ENCODE measurements around the gene RERG. TPM values are rescaled to one million over a fixed set of nuclear protein-coding genes. Genes with fewer than 3 reads are reported as not detected.

RERG gene
- total RNA-seq, 4 donors from 2014 or later, result 7.7 to 23.9 (median 10.9) TPM

DNA sequence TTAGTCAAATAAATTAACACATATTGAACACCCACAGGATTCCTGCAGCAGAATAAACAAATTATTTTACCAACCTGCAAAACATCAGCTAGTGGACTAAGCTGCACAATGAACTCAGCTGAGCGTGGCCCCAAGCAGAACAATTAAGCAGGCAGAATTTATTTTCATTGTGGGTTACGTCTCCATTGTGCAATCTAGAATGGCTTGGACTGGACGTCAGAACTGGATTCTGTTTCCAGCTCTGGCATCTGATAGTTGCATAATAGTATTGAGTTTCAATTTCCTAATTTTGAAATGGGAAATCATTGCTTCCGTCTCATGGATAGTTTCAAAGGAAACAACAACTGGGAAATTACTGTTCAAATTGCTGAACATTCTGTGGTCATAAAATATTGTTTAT lies 35.5 kb upstream of the RERG start:
- Histone ChIP-seq H3K4me1 (peaks cover 9% of the 10 kb centered on the region), H3K27ac (peak overlapping the region; percentile 19), H3K27me3 (peaks cover 4% of the 10 kb centered on the region), H3K4me3 (no peak overlapping the region), H3K36me3 (no peaks in the 10 kb centered on the region), H3K9me3 (no peaks in the 10 kb centered on the region)
- TF ChIP-seq POLR2AphosphoS5 (IDR thresholded peaks at IDR 0.05) (peak in 2 of 3 donors; percentile 69 to 87), POLR2A (IDR thresholded peaks at IDR 0.05) (no peak)
- peak in 1 of 2 donors; percentile 61 for DNase-seq (ENCODE audit: low spot score in 2 of 2)
- 38% methylated on average over 4 of the region's 4 CpGs for WGBS

DNA sequence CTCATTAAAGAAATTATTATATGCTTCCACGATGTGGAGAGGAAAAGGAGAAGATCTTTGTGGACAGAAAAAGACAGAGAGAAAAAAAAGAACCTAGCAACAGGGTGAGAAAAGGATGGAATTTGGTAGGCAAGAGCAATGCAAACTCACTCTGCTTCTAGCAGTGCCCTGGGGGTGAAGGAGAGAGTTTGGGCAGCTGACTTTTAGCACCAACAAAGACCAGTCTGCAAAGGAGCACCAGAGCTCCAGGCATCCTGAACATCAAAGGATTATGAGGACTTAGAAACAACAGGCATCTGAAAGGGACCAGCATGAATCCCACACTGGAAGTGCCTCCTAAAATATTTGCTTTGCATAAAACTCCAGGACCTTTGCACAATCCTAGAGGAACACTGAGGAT lies 32.8 kb upstream of the RERG start:
- H3K27me3 ChIP-seq, result peaks cover 4% of the 10 kb centered on the region
- 52% methylated on average over 1 of the region's 1 CpG for WGBS
- TF ChIP-seq EP300 (IDR thresholded peaks at IDR 0.05) (no peak), POLR2A (IDR thresholded peaks at IDR 0.05) (no peak), POLR2AphosphoS5 (IDR thresholded peaks at IDR 0.05) (no peak)
- TF ChIP-seq, protein P1, sequence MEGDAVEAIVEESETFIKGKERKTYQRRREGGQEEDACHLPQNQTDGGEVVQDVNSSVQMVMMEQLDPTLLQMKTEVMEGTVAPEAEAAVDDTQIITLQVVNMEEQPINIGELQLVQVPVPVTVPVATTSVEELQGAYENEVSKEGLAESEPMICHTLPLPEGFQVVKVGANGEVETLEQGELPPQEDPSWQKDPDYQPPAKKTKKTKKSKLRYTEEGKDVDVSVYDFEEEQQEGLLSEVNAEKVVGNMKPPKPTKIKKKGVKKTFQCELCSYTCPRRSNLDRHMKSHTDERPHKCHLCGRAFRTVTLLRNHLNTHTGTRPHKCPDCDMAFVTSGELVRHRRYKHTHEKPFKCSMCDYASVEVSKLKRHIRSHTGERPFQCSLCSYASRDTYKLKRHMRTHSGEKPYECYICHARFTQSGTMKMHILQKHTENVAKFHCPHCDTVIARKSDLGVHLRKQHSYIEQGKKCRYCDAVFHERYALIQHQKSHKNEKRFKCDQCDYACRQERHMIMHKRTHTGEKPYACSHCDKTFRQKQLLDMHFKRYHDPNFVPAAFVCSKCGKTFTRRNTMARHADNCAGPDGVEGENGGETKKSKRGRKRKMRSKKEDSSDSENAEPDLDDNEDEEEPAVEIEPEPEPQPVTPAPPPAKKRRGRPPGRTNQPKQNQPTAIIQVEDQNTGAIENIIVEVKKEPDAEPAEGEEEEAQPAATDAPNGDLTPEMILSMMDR (IDR thresholded peaks at IDR 0.05), result no peak

DNA sequence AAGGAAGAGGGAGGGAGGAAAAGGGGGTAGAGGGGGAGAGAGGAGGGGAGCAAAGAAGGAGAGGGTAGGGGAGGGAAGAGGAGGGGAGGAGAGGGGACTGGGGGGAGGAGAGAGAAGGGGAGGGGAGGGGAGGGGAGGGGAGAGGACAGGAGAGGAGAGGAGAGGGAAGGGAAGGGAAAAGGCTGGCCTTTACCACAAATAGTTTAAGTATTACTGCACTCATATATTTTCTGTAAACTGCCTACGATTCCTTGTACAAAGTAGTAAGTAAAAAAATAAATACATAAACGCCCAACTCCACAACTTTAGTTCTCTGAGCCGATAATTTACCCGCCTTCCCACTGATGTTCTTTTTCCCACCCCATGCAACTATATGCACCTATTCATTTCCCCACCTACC lies 23.7 kb upstream of the RERG start:
- H3K4me1 ChIP-seq, result no peaks in the 10 kb centered on the region
- no peaks in the 10 kb centered on the region for H3K36me3 ChIP-seq
- H3K27me3 ChIP-seq, result peaks cover 4% of the 10 kb centered on the region
- no peak overlapping the region for H3K4me3 ChIP-seq
- H3K27ac ChIP-seq, result no peak overlapping the region
- DNase-seq (ENCODE audit: low spot score in 2 of 2), result no peak
- TF ChIP-seq, protein P1 (IDR thresholded peaks at IDR 0.05), result no peak
- TF ChIP-seq POLR2A (IDR thresholded peaks at IDR 0.05), result no peak
- TF ChIP-seq EP300 (IDR thresholded peaks at IDR 0.05), result no peak
- no peak for TF ChIP-seq POLR2AphosphoS5 (IDR thresholded peaks at IDR 0.05)
- no peaks in the 10 kb centered on the region for H3K9me3 ChIP-seq
- 91% methylated on average over 4 of the region's 4 CpGs for WGBS

More for the DNA sequence above, 32.8 kb upstream of the RERG start:
- H3K9me3 ChIP-seq, result no peaks in the 10 kb centered on the region
- no peak overlapping the region for H3K4me3 ChIP-seq
- no peak overlapping the region for H3K27ac ChIP-seq
- peaks cover 9% of the 10 kb centered on the region for H3K4me1 ChIP-seq
- no peaks in the 10 kb centered on the region for H3K36me3 ChIP-seq
- DNase-seq (ENCODE audit: low spot score in 2 of 2), result no peak

DNA sequence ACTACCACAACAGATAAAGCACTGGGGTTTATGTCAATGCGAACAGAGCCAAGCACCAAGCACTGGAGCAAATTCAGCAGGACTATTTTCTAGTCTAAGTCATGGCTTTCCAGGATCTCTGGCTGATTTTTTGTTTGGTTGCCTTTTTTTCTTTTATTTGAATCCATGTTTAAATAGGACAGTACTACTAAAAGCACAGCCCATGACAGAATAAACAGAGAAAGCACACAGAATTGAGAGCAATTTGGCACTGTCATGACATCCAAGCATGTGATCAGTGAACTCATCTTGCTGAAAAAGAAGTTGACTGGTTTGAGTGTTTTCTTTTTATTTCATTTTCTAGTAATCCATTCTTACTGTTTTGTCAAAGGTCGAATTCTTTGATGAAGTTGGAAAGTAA lies 23.1 kb upstream of the RERG start:
- DNase-seq (ENCODE audit: low spot score in 2 of 2), result no peak
- no peaks in the 10 kb centered on the region for H3K9me3 ChIP-seq
- H3K4me3 ChIP-seq, result no peak overlapping the region
- peaks cover 4% of the 10 kb centered on the region for H3K27me3 ChIP-seq
- WGBS, result 79% methylated on average over 2 of the region's 2 CpGs
- H3K36me3 ChIP-seq, result no peaks in the 10 kb centered on the region
- H3K4me1 ChIP-seq, result no peaks in the 10 kb centered on the region
- H3K27ac ChIP-seq, result no peak overlapping the region
- TF ChIP-seq EP300 (IDR thresholded peaks at IDR 0.05) (no peak), POLR2AphosphoS5 (IDR thresholded peaks at IDR 0.05) (no peak), POLR2A (IDR thresholded peaks at IDR 0.05) (no peak)
- TF ChIP-seq, protein P1 (IDR thresholded peaks at IDR 0.05), result no peak

DNA sequence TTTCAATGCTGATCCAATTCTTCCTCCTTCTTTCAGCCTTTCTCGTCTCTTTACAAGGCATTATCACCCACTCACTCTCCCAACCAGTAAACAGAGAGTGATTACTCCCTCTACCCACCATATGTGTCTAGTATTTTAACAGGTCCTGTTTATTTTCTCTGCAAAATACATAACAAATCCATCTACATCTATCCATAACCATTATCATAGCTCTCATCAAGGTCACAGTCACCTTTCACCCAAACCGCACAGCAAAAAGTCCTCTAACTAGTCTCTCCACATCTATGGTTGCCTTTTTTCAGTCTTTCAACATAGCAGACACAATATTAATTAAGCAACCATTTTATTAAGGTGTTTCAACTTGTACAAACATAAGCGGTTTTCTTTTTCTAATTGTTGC lies 21.9 kb upstream of the RERG start:
- WGBS, result 83% methylated on average over 3 of the region's 3 CpGs
- Histone ChIP-seq H3K27ac (no peak overlapping the region), H3K4me1 (no peaks in the 10 kb centered on the region), H3K9me3 (no peaks in the 10 kb centered on the region), H3K36me3 (no peaks in the 10 kb centered on the region), H3K4me3 (no peak overlapping the region), H3K27me3 (peaks cover 4% of the 10 kb centered on the region)
- DNase-seq (ENCODE audit: low spot score in 2 of 2), result no peak
- TF ChIP-seq, protein P1 (IDR thresholded peaks at IDR 0.05), result no peak
- TF ChIP-seq EP300 (IDR thresholded peaks at IDR 0.05), result no peak
- no peak for TF ChIP-seq POLR2A (IDR thresholded peaks at IDR 0.05)
- no peak for TF ChIP-seq POLR2AphosphoS5 (IDR thresholded peaks at IDR 0.05)

DNA sequence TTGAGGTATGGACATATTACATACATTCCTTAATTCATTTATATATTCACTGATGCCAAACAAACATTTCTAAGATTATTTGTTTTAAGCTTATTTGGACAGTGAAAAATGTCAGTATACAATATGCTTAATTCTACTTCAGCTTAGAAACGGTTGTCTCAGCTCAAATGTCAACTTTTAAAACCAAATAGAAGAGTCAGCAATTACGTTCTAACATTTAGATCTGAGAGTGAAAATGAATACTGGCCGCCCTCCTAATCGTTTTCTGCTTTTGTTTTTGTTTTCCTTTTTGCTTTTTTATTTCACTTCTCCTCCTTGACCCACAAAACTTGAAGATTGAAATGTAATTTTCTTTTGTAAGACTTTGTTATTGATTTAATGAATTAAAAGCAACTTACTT lies 19.7 kb upstream of the RERG start:
- DNase-seq (ENCODE audit: low spot score in 2 of 2), result no peak
- no peaks in the 10 kb centered on the region for H3K36me3 ChIP-seq
- no peaks in the 10 kb centered on the region for H3K27me3 ChIP-seq
- no peaks in the 10 kb centered on the region for H3K9me3 ChIP-seq
- no peak overlapping the region for H3K27ac ChIP-seq
- H3K4me3 ChIP-seq, result no peak overlapping the region
- no peaks in the 10 kb centered on the region for H3K4me1 ChIP-seq
- TF ChIP-seq POLR2AphosphoS5 (IDR thresholded peaks at IDR 0.05) (no peak), EP300 (IDR thresholded peaks at IDR 0.05) (no peak), POLR2A (IDR thresholded peaks at IDR 0.05) (no peak)
- TF ChIP-seq, protein P1 (IDR thresholded peaks at IDR 0.05), result no peak
- 64% methylated on average over 4 of the region's 4 CpGs for WGBS
